Endometrial microvascular endothelial cells (primary cell): Measurements from ENCODE around the gene KEL. TPM values are rescaled to one million over a fixed set of nuclear protein-coding genes. Genes with fewer than 3 reads are reported as not detected.

Experiments used
- in situ Hi-C: cut with HindIII; loops from 2 replicates; pipeline ENCODE4 v1.10.0; 2017; ENCODE audit warnings: low sequenced_read_pairs, low pct_unique_long_range_greater_than_20kb; ENCODE audit errors: inconsistent ontology term
- total RNA-seq: library from RNA; depleted of rRNA; stranded (reverse); fragments of >200 nt; gene quantifications from one replicate; pipeline ENCODE4 v1.2.3, GENCODE V29; 2015; ENCODE audit errors: inconsistent ontology term

The KEL gene
- total RNA-seq, 1 donor from 2014 or later: not detected

DNA sequence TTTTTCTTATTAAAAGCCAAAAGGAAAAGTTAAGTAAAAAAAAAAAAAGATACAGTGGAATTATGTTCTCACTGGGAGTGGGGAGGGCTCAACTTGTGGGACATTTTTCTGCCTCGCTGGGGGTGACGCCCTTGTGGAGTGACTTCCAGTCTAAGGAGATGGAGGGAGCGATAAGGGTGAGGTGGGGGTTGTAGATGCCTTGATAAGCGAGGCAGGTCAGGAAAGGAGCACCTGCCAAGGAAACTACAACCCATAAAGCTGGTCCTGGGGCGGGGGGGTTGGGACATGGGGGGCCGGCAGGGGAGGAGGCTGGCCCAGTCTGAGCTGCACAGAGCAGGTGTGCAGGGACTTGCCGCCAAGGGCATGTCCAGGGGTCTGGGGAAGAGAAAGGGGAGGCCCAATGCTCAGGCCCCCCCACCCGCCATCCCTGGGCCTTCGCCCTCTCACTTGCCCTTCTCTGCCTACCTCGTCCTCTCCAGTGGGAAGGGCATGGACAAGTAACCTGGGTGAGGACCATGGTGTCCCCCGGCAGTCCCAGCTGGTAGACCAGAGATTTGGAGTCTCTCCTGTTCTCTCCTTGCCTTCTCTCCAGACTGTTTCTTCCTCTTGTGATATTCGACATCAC, 26.1 kb downstream of the KEL start:
- in situ Hi-C loops: no loop called here

DNA sequence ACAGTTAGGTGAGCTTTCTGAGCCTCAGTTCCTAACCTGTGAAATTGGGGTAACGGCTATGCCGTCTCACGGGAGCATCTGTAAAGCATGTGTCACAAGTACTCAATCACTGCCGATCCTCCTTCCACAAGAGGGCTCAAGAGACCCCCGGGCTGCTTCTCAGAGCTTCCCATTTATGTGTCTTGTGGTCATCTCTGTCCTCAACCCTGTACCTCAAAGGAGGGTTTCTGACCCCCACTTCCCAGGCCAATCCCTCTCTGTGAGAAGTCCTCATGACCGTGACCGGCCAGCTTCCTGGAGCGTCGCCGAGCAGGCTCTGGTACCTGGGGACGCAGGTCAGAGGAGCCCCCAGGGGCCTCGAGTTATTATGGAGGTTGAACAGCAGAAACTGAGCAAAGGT, 28.1 kb downstream of the KEL start:
- in situ Hi-C loops: no loop called here

DNA sequence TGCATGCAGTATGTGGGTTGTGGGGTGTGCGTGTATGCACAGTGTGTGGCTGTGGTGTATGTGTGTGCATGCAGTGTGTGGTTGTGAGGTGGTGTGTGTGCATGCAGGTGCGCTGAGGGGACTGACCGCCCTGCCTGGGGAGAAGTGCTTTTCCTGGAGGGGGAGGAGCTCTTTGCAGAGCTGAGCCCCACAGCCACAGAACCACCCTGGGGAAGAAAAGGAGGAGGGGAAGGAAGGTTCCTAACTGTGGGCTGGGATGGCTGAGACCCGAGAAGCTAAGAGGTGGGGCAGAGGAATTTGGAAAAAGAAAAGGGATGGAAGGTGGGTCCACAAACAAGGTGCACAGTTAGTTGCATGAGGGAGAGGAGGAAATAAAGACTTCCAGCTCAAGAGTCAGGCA, 28.5 kb downstream of the KEL start, which contains the start of gene TRPV5:
TRPV5 (minus strand) TSS at position 123 of the 400 bp plus-strand sequence. CDS start 287 bp downstream, outside the sequence.
- in situ Hi-C loops: no loop called here

DNA sequence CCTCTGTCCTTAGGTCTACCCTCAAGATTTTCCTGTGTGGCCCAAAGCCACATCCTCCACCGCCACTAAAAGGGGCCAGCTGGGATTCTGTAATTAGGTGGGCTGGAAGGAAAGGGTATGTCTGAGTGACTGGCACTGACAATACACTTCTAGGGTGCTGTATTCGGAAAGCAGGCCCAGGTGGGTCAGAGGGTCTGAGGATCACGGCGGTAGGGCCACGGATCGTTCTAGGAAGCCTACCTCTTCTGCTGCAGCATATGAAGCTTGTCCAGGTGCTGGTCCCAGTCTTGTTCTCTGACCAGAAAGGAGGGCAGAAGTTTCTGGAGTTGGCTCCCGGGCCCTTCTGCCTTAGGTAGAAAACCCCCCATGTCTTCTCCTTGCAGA, 29.1 kb downstream of the KEL start:
- in situ Hi-C loops: no loop called here

GRCh38 chr7:142932386-142933091, 29.6 kb downstream of the KEL start:
- in situ Hi-C loops: no loop called here

DNA sequence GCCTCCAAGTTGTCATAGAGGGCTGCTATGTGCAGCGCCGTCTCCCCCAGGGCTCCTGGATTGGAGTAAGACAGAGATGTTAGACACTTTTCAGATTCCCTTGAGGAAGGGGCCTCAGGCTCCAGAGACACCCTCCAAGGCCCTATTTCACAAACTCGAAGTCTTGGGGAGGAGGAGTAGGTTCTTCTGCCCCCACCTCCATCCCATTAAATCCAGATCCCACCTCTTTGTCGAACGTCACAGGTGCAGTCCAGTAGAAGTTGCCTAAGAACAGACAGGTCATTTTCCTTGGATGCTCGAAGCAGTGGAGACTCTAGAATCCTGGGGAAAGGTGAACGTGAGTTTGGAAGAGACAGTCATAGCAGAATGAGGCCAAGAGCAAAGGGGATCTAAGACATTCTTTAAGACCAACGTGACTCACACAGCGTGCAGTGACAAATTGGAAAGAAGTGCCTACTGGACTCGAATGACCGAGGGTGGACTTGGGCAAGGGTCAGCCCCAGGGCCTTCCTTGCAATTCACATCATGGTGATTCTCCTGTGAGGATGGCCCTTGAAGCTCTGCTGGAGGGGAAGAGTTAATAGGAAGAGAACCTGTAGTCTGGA, 31.9 kb downstream of the KEL start:
- in situ Hi-C loops: no loop called here

DNA sequence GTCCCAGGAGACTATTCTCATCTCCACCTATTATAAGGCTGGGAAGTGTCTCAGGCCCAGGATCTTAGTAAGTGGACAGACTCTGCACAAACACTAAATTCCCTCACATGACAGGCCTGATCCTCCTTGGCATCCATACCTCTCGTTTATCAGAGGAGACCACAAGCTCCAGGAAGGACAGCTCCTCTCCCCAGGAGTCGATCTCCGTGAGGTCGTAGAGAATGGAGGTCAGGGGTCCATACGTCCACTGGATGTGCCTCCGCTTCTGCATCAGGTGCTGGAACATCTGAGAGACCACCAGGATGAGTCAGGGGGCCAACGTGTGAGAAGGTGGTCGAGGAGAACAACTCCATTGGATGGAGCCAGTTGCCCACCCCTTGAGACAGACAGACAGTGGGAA, 34.2 kb downstream of the KEL start:
- in situ Hi-C loops: no loop called here

DNA sequence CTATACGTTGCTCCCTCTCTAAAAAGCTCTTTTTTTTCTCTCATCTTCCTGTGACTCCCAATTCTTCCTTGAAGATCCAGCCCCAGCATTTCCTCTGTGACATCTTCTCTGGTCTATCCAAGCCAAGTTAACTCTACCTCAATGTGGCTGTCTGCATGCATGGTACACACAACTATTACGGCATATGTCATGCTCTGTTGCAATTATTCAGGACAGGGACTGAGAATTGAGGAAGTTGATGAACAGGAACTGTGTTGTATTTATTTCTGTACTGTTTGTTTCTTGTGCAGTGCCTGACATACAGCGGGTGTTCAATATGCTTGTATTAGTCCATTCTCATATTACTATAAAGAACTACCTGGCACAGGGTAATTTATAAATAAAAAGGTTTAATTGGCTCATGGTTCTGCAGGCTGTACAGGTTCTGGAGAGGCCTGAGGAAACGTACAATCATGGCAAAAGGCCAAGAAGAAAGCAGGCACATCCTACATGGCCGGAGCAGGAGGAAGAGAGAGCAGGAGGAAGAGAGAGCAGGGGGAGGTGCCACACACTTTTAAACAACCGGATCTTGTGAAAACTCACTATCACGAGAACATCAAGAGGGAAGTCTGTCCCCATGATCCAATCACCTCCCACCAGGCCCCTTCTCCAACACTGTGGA, 34.9 kb downstream of the KEL start:
- in situ Hi-C loops: no loop called here

DNA sequence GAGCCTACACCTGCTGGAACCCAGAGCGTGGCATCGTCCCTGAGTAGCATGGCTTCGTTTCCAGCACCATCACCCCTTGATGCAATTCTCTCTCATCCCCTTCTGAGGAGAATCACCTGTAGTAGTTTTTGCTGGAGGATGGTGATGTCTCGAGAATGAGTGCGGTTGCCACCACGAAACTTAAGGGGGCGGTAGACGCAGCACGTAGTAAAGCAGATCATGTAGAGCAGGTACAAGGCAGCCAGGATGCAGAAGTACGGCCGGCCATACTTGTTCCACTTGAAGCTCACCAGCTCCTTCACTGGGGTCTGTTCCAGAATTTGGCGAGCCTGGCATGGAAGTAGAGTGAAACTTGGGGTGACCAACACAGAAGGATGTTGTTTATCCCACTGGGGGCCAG, 36.8 kb downstream of the KEL start:
- in situ Hi-C loops: no loop called here

GRCh38 chr7:142923391-142923790, 38.8 kb downstream of the KEL start:
- in situ Hi-C loops: no loop called here

DNA sequence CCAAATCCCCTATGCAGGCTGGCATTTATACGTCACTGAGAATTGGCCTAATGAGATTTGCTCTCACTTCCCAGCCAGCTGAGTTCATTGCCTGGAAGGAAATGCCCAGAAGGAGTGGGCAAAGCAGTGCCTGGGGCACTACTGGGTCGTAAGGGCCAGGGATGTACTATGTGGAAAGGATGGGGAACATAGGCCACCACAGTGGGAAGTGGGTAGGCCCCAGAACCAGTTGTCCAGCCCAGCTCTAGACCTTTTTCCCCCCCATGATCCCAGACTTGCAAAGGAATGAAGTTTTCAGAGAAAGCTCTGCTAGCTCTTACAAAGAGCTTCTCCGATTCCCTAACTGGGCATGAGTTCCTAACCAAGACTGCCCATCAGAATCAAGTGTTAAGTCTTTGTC, 42.5 kb downstream of the KEL start:
- in situ Hi-C loops: no loop called here

- in situ Hi-C loops: no loop called here
These were observed 43.3 kb downstream of the KEL start for GRCh38 chr7:142918901-142919300.

- in situ Hi-C loops: no loop called here
These were observed 44.7 kb downstream of the KEL start for GRCh38 chr7:142917447-142917846.

GRCh38 chr7:142916508-142916907, 45.7 kb downstream of the KEL start:
- in situ Hi-C loops: no loop called here

- in situ Hi-C loops: no loop called here
These were observed 46.8 kb downstream of the KEL start for GRCh38 chr7:142915315-142915714.

DNA sequence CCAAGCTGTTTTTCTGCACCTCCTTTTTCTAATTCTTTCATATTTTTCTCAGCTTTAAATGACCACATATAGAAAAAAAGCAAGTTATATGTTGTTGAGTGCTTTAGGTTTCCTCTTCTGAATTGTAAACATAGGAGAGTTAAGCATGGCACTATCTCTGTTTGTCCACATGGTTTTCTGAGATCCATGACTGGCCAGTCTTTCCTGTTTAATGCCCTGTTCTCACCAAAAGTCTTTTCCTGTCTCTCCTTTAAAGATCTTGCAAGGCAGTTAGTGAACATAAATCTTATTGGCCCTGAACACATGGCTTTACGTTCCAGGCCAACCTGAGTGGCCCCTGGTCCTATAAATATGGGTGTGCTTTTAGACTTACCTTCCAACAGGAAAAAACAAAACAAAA, 48.0 kb downstream of the KEL start:
- in situ Hi-C loops: no loop called here

DNA sequence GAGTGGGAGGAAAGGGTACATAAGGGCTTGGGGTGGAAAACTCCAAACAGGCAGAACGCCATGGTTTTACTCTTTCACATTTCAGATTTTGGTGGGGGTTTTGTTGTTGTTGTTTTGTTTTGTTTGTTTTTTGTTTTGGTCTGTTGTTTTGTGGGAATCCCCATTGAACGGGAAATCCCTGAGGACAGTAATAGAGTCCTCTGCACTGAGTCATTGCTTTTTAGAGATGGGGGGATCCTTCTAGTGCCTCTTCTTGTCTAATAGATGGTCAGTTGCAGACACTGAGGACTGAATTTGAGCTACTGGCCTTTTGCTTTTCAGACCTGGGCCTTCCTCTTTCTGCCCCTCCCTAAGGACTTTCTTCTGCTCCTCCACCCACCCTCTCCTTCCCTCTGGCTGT, 48.6 kb downstream of the KEL start:
- in situ Hi-C loops: no loop called here

DNA sequence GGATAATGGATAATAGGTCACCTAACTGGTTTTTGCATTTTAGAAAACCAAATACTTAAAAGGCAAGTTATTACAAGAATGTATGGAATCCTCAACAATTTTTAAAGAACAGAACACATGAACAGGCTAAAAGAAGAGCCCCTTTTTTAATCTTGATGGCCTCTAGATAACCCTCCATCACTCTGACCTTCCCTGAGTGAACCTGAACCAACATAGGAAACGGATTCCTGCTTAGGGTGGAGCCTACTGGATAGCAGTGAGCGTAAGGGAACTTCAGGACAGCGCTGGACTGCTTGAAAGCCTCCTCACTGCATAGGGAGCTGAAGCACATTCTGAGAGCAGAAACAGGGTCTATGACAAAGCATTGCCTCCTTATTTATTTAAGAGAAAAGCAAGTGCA, 49.1 kb downstream of the KEL start:
- in situ Hi-C loops: no loop called here

- in situ Hi-C loops: no loop called here
These were observed 51.7 kb downstream of the KEL start for GRCh38 chr7:142910481-142910880.

DNA sequence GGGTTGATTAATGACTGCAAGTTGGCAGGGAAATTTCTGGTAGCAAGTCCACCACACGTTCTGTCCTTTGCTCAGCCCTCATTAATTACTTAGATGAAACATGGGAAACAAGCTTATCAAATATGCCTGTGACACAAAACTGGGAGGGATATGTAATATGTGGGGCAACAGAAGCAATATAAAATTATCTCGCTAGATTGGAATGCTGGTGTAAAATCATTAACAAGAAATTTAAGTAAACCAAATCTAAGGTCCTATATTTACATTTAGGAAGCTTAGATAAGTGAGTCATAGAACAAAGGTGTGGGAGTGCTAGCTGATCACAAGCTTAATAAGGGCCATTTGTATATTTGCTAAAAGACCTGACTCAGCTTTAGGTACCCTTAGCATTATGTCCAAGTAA, 52.1 kb downstream of the KEL start:
- in situ Hi-C loops: no loop called here
